Erythroblast (primary cell): ENCODE results near the gene POLR1G.
"Not testable (repeated sequence)": the region's sequence is repeated elsewhere in the genome, so short reads cannot be mapped to it uniquely, and the experiment has no call there.

Source experiments
- DNase-seq, 2 experiments: peaks; one replicate each; lab custom pipeline; 2025; lab: John Stamatoyannopoulos, UW
- GATA1 ChIP-seq: IDR thresholded peaks from 2 replicates; pipeline ENCODE4 v1.6.1; 2011; ENCODE audit warnings: low read depth, mild to moderate bottlenecking, control low read depth, low read length, moderate library complexity
- POLR2A ChIP-seq: IDR thresholded peaks from 2 replicates; pipeline ENCODE4 v1.6.1; 2011; ENCODE audit warnings: mild to moderate bottlenecking, low read length

The POLR1G gene

GRCh38 chr19:45420356-45420755, 13.9 kb downstream of the POLR1G start:
- no peak for DNase-seq
- TF ChIP-seq GATA1: no peak
- no peak for TF ChIP-seq POLR2A

DNA sequence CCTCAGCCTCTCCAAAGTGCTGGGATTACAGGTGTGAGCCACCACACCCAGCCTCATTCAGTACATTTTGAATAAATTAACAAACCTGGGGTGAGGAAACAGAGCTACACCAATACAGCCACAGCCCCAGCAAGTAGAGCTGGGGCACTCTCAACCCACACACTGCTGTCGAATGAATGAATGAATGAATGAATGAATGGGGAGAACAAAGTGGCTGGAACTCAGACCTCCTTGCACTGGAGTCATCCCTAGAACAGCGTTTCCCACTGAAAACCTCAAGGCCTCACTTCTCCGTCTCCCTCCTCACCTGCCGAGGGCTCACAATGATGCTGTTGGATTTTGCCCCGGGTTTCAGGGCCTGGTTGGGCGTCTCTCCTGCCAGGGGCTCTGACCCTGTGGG, 14.4 kb downstream of the POLR1G start:
- TF ChIP-seq POLR2A (no peak), GATA1 (no peak)

DNA sequence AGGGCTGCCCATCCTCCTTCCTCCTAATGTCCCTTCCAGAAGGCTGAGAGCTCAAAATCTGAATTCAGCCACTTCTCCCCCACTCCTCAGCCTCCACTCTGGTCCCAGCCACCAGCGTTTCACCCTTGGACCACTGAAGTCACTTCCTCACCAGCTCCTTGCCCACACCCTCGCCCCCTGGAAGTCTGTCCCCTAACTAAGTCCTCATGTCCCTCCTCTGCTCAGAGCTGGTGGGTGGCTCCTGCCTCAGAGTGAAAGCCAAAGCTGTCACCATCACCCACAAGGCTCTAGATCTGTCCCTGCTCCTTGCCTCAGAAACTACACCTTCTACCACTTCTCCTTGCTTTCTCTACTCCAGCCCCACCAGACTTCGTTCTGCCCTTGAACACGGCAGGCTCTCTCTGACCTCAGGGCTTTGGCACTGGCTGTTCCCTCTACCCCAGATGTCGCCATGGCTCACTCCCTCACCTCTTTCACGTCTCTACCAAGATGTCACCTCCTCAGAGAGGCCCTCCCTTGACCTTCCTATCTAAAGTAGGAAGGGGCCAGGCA, 15.6 kb downstream of the POLR1G start:
- DNase-seq: no peak
- TF ChIP-seq POLR2A (no peak), GATA1 (no peak)

More for the DNA sequence above, 14.4 kb downstream of the POLR1G start:
- no peak for DNase-seq

DNA sequence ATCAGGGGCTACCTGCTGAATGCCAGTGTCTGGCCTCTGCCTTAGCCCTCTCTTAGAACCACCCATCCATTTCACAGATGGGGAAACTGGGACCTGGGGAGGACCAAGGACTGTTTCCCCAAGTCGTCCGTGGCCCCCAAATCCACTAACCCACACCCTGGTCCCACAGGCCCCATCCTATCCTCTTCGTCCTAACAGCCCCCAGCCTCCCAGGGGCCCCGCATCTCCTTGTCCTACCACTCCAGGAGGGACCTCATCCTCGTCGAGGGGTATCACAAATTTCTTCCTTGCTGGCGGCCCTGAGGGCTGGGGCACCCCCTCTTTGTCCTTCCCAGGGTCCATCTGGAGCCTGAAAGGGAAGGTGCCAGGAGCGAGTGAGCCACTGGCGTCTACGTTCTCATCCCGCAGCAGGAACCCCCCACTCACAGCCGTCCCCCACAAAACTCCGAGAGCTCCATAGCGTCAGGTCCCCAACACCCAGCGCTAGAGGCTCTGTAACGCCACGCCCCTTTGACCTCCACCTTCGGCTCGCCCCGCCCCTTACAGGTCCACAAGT, 16.7 kb downstream of the POLR1G start:
- no peak for DNase-seq
- TF ChIP-seq GATA1 (no peak), POLR2A (no peak)

GRCh38 chr19:45423589-45424190, 17.2 kb downstream of the POLR1G start, which contains the start of gene ERCC1:
ERCC1 (minus strand) TSS chr19:45423917; CDS start chr19:45423374, 543 bp downstream.
- peak; percentile 96 to 97 for DNase-seq
- no peak for TF ChIP-seq GATA1
- peak; percentile 95 for TF ChIP-seq POLR2A

- DNase-seq: peak; percentile 59 to 74
Observed at GRCh38 chr19:45424191-45425058, 18.0 kb downstream of the POLR1G start.

GRCh38 chr19:45428384-45429231, 22.2 kb downstream of the POLR1G start:
- peak; percentile 45 to 51 for DNase-seq
- TF ChIP-seq POLR2A (no peak), GATA1 (no peak)

More at GRCh38 chr19:45424191-45425058, 18.0 kb downstream of the POLR1G start:
- TF ChIP-seq POLR2A (peak; percentile 36), GATA1 (no peak)

DNA sequence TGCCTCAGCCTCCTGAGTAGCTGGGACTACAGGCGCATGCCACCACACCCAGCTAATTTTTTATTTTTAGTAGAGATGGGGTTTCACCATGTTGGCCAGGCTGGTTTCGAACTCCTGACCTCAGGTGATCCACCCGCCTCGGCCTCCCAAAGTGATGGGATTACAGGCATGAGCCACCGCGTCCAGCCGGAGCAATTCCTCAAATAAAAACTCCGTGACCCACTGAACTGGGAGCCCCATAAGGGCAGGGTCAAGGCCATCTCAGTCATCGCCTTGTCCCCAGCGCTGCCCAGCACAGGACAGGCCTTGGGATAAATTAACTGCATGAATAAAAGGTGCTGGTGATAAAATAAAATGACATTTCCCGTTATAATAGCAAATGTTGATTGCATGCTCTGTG, 23.5 kb downstream of the POLR1G start:
- DNase-seq: not testable (repeated sequence)

DNA sequence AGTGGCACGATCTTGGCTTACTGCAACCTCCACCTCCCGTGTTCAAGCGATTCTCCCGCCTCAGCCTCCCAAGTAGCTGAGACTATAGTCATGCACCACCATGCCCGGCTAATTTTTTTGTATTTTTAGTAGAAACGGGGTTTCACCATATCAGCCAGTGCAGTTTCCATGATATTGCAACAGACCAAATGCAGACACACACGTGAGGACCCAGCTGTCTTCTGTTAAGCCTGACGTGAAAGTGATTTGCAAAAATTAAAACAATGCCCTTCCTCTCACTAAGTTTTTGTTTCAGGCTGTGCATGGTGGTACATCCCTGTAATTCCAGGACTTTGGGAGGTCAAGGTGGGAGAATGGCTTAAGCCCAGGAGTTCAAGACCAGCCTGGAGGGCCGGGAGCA, 24.6 kb downstream of the POLR1G start:
- peak; percentile 22 to 25 for DNase-seq

DNA sequence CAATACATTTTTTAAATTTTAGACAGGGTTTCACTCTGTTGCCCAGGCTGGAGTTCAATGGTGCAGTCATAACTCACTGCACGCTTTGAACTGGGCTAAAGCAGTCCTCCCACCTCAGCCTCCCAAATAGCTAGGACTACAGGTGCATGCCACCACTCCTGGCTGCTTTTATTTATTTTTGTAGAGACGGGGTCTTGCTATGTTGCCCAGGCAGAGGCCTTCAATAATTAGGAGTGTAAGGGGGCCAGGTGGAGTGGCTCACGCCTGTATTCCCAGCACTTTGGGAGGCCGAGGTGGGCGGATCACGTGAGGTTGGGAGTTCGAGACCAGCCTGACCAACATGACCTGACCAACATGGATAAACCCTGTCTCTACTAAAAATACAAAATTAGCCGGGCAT, 26.1 kb downstream of the POLR1G start:
- not testable (repeated sequence) for DNase-seq

DNA sequence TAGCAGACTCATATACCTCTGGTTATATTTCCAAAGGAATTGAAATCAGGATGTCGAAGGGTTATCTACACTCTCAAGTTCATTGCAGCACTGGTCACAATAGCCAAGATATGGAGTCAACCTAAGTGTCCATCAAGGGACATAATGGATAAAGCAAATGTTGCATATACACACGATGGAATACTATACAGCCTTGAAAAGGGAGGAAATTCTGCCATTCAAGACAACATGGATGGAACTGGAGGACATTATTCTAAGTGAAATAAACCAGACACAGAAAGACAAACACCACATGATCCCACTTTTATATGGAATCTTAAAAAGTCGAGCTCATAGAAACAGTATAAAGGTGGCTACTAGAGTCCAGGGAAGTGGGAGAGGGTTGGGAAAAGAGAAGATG, 30.9 kb downstream of the POLR1G start:
- DNase-seq: no peak
- TF ChIP-seq GATA1 (no peak), POLR2A (no peak)

DNA sequence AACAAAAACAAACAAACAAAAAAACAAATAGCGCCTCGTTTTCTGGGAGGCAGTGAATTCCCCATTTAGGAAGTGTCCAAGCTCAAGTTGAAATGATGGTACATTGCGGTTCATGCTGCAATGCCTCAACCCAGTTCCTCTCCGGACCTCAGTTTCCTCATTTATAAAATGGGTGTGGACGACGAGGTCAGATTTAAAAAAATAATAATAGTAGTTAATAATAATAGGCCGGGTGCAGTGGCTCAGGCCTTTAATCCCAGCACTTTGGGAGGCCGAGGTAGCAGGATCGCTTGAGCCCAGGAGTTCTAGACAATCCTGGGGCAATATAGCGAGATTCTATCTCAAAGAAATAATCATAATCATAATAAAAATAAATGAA, 32.7 kb downstream of the POLR1G start:
- TF ChIP-seq POLR2A: no peak
- DNase-seq: no peak

- DNase-seq: peak; percentile 90 to 95
- TF ChIP-seq POLR2A (no peak), GATA1 (no peak)
Observed at GRCh38 chr19:45439569-45440258, 33.3 kb downstream of the POLR1G start.
